Measurements from ENCODE around the gene FOXJ3.

The FOXJ3 gene

GRCh38 chr1:42184616-42185015 lies 150.4 kb downstream of the FOXJ3 start:
- no peak for DNase-seq

- no peak for DNase-seq
These were observed 151.1 kb downstream of the FOXJ3 start for GRCh38 chr1:42183957-42184268.

GRCh38 chr1:42183210-42183956 lies 151.7 kb downstream of the FOXJ3 start:
- DNase-seq: no peak

- no peak for DNase-seq
These were observed 153.3 kb downstream of the FOXJ3 start for GRCh38 chr1:42181687-42182086.

- DNase-seq: no peak
These were observed 155.1 kb downstream of the FOXJ3 start for GRCh38 chr1:42179900-42180329.

- peak; percentile 54 for DNase-seq
These were observed 155.8 kb downstream of the FOXJ3 start for GRCh38 chr1:42179275-42179674.

GRCh38 chr1:42178249-42178648 lies 156.8 kb downstream of the FOXJ3 start:
- no peak for DNase-seq

GRCh38 chr1:42177541-42177981 lies 157.5 kb downstream of the FOXJ3 start:
- peak; percentile 56 for DNase-seq

GRCh38 chr1:42176902-42177519 lies 158.0 kb downstream of the FOXJ3 start:
- DNase-seq: peak; percentile 33

GRCh38 chr1:42175314-42176054 lies 159.6 kb downstream of the FOXJ3 start:
- no peak for DNase-seq

GRCh38 chr1:42173961-42174735 lies 160.9 kb downstream of the FOXJ3 start:
- DNase-seq: peak; percentile 22

- DNase-seq: peak; percentile 38
These were observed 161.7 kb downstream of the FOXJ3 start for GRCh38 chr1:42173155-42173933.

GRCh38 chr1:42172381-42173133 lies 162.5 kb downstream of the FOXJ3 start:
- no peak for DNase-seq

GRCh38 chr1:42171679-42172266 lies 163.3 kb downstream of the FOXJ3 start:
- no peak for DNase-seq

- no peak for DNase-seq
These were observed 164.0 kb downstream of the FOXJ3 start for GRCh38 chr1:42170779-42171621.

- DNase-seq: no peak
These were observed 166.3 kb downstream of the FOXJ3 start for GRCh38 chr1:42168763-42169162.

- DNase-seq: no peak
These were observed 166.7 kb downstream of the FOXJ3 start for GRCh38 chr1:42168391-42168670.

- no peak for DNase-seq
These were observed 167.2 kb downstream of the FOXJ3 start for GRCh38 chr1:42167611-42168390.

GRCh38 chr1:42165511-42166210 lies 169.4 kb downstream of the FOXJ3 start:
- DNase-seq: peak; percentile 81
